GM18526 (cell line): Measurements from ENCODE around the gene PPM1H.

Source experiments
- POLR2A ChIP-seq: IDR thresholded peaks from 3 replicates; pipeline ENCODE4 v1.6.1; 2011; ENCODE audit not compliant: insufficient read length; ENCODE audit errors: extremely low read depth

PPM1H gene

GRCh38 chr12:62783881-62784280 lies 151.1 kb downstream of the PPM1H start:
- no peak for TF ChIP-seq POLR2A

- no peak for TF ChIP-seq POLR2A
Measured at GRCh38 chr12:62781136-62781880, 153.6 kb downstream of the PPM1H start.

- TF ChIP-seq POLR2A, result no peak
Measured at GRCh38 chr12:62779488-62779887, 155.5 kb downstream of the PPM1H start.

GRCh38 chr12:62778187-62778586 lies 156.8 kb downstream of the PPM1H start:
- TF ChIP-seq POLR2A, result no peak

GRCh38 chr12:62776997-62777396 lies 158.0 kb downstream of the PPM1H start:
- TF ChIP-seq POLR2A, result no peak

GRCh38 chr12:62776575-62776974 lies 158.4 kb downstream of the PPM1H start:
- TF ChIP-seq POLR2A, result no peak

GRCh38 chr12:62774794-62775193 lies 160.2 kb downstream of the PPM1H start:
- TF ChIP-seq POLR2A, result no peak

- no peak for TF ChIP-seq POLR2A
Measured at GRCh38 chr12:62772416-62772955, 162.5 kb downstream of the PPM1H start.

- no peak for TF ChIP-seq POLR2A
Measured at GRCh38 chr12:62771828-62772227, 163.1 kb downstream of the PPM1H start.

GRCh38 chr12:62770381-62770780 lies 164.6 kb downstream of the PPM1H start:
- TF ChIP-seq POLR2A, result no peak

GRCh38 chr12:62769076-62769619 lies 165.8 kb downstream of the PPM1H start:
- no peak for TF ChIP-seq POLR2A

- TF ChIP-seq POLR2A, result no peak
Measured at GRCh38 chr12:62767946-62768345, 167.0 kb downstream of the PPM1H start.

- TF ChIP-seq POLR2A, result no peak
Measured at GRCh38 chr12:62767496-62767895, 167.5 kb downstream of the PPM1H start.

- TF ChIP-seq POLR2A, result no peak
Measured at GRCh38 chr12:62766496-62766895, 168.5 kb downstream of the PPM1H start.

- no peak for TF ChIP-seq POLR2A
Measured at GRCh38 chr12:62763861-62764645, 170.9 kb downstream of the PPM1H start.

GRCh38 chr12:62763312-62763711 lies 171.6 kb downstream of the PPM1H start:
- no peak for TF ChIP-seq POLR2A
